Heart right ventricle (tissue), 16 donors: Measurements from ENCODE around the gene PLCB2. TPM values are rescaled to one million over a fixed set of nuclear protein-coding genes. Genes with fewer than 3 reads are reported as not detected.

Source experiments
- ATAC-seq, 8 donors: fragments of 200-7000 bp; cut with Tn5 transposase; one replicate each; pipeline ENCODE4 v1.9.1; 2020; ENCODE audit warnings: mild to moderate bottlenecking in 8 of 8, moderate library complexity in 8 of 8, moderate number of reproducible peaks in 1 of 8
- DNase-seq, 2 donors: peaks; one replicate each; pipeline ENCODE4 v3.0.0-alpha.2; 2020
- H3K27ac ChIP-seq, 10 donors: fragments of 200-600 bp; sonication (generic) in 2 of 10; one replicate each; pipeline versions ENCODE4 v1.5.0 to v1.8.0; 2020 to 2022; ENCODE audit warnings: mild to moderate bottlenecking in 3 of 10
- H3K27me3 ChIP-seq, 7 donors: fragments of 200-600 bp; one replicate each; pipeline ENCODE4 v1.8.0; 2021 to 2022; ENCODE audit warnings: mild to moderate bottlenecking in 2 of 7
- H3K36me3 ChIP-seq, 9 donors: fragments of 200-600 bp; sonication (generic) in 1 of 9; one replicate each; pipeline versions ENCODE4 v1.5.0 to v1.8.0; 2020 to 2022; ENCODE audit warnings: mild to moderate bottlenecking in 2 of 9
- H3K4me1 ChIP-seq, 9 donors: fragments of 200-600 bp; sonication (generic) in 1 of 9; one replicate each; pipeline versions ENCODE4 v1.5.0 to v1.8.0; 2020 to 2022; ENCODE audit warnings: mild to moderate bottlenecking in 4 of 9
- H3K4me3 ChIP-seq, 10 donors: fragments of 200-600 bp; sonication (generic) in 2 of 10; one replicate each; pipeline versions ENCODE4 v1.5.0 to v1.8.0; 2020 to 2022; ENCODE audit warnings: mild to moderate bottlenecking in 7 of 10, moderate library complexity in 2 of 10
- H3K9me3 ChIP-seq, 11 donors: fragments of 200-600 bp in 10 of 11; sonication (generic) in 2 of 11; one replicate each; pipeline versions ENCODE4 v1.5.0 to v1.8.0; 2013 to 2022; ENCODE audit warnings: mild to moderate bottlenecking in 2 of 11, control low read depth in 1 of 11, moderate library complexity in 1 of 11
- WGBS, 2 donors: extraction: QIAGEN DNeasy Blood & Tissue Kit; methylation state at CpG; one replicate each; pipeline ENCODE4 v1.1.7; 2013; ENCODE audit warnings: inconsistent platforms in 1 of 2; 5-methylcytosine and 5-hydroxymethylcytosine counted together
- intact Hi-C, 10 donors: fragments of 100-400 bp; cut with DNase I; formaldehyde crosslinking; loops; one replicate each; pipeline versions ENCODE4 v1.11.1 to v1.14.2; 2022
- polyA plus RNA-seq, 2 donors: library from polyadenylated mRNA; stranded (reverse); fragments of 200-250 nt; gene quantifications; one replicate each; pipeline ENCODE4 v1.2.3, GENCODE V29; 2013
- total RNA-seq, 10 donors: library from RNA; stranded (reverse); fragmentation: NEBNext Ultra II Directional in 3 of 10; extraction: Animal tissue kit (Norgen Biotek cat#: 25700) in 3 of 10; gene quantifications; one replicate each; pipeline versions ENCODE4 v1.2.1 to v1.2.4, GENCODE V29; 2021 to 2023
- TF ChIP-seq, protein P1 (sequence below), 9 donors: fragments of 200-600 bp; sonication (generic) in 2 of 9; IDR thresholded peaks; one replicate each; pipeline versions ENCODE4 v1.5.0 to v1.8.0; 2021 to 2022; ENCODE audit warnings: antibody characterized with exemption in 9 of 9, mild to moderate bottlenecking in 5 of 9, moderate library complexity in 1 of 9
- donor health status: Arrhythmogenic right ventricular cardiomyopathy.
- donor health status: ischemic (EF 13 %, LVEDD 7.1; RV severe dilation, severe dysfunction).
- donor health status: healthy with polysubstance abuse.
- donor health status: DM: no; HTN: yes; CAD: no.
- donor health status: DM: no; HTN: no; CAD: no.
- donor health status: ischemic (EF 25% LVEDD 6.9; RV normal size, moderate dysfunction).
- donor health status: ischemic (EF 25% LVEDD 5.7; RV mildly dilated, moderate dysfunction).
- donor health status: healthy.
- donor health status: DM: yes; HTN: yes; CAD: no.
- donor health status: Ischemic cardiomyopathy.
- donor health status: ischemic (EF 35%, LVEDD 5.7; RV mildly dilated, moderate dysfunction).
- donor health status: nonischemic (EF 11% LVEDD 7.7; RV severe dilation, severe dysfunction).
- donor health status: DM: yes; HTN: yes; CAD: no.
- donor health status: PGD.
- donor health status: ischemic (EF 29% LVEDD 5.4; RV normal size, mild dysfunction).
- donor health status: nonischemic (EF 23%, LVEDD 6.1; RV moderate dilation, normal function).

The PLCB2 gene
- total and polyA plus RNA-seq, 12 donors = 1.2 to 24.4 (median 4.9) TPM

DNA sequence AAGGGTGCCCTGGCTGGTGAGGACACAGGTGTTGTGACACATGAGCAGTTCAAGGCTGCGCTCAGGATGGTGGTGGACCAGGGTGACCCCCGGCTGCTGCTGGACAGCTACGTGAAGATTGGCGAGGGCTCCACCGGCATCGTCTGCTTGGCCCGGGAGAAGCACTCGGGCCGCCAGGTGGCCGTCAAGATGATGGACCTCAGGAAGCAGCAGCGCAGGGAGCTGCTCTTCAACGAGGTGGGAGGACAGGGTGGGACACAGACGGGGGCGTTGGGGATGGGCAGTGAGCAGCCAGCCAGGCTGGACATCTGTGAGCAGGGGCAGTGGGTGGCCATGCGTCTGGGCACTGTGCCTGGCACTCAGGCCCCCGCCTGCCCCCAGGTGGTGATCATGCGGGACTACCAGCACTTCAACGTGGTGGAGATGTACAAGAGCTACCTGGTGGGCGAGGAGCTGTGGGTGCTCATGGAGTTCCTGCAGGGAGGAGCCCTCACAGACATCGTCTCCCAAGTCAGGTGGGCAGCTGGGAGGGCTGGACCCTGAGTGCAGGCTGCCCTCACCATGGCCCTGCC is 35.2 kb downstream of the PLCB2 start:
- TF ChIP-seq, protein P1, sequence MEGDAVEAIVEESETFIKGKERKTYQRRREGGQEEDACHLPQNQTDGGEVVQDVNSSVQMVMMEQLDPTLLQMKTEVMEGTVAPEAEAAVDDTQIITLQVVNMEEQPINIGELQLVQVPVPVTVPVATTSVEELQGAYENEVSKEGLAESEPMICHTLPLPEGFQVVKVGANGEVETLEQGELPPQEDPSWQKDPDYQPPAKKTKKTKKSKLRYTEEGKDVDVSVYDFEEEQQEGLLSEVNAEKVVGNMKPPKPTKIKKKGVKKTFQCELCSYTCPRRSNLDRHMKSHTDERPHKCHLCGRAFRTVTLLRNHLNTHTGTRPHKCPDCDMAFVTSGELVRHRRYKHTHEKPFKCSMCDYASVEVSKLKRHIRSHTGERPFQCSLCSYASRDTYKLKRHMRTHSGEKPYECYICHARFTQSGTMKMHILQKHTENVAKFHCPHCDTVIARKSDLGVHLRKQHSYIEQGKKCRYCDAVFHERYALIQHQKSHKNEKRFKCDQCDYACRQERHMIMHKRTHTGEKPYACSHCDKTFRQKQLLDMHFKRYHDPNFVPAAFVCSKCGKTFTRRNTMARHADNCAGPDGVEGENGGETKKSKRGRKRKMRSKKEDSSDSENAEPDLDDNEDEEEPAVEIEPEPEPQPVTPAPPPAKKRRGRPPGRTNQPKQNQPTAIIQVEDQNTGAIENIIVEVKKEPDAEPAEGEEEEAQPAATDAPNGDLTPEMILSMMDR (IDR thresholded peaks at IDR 0.05) = peak in 2 of 9 donors; percentile 14 to 23
- WGBS, 2 donors = 78 to 81% methylated on average over 20 of the region's 20 CpGs
- ATAC-seq (no peak), DNase-seq (no peak)
- Histone ChIP-seq H3K27ac (no peak overlapping the region), H3K4me3 (no peak overlapping the region), H3K27me3 (peaks cover 0 to 7% (median 1%) of the 10 kb centered on the region in 7 donors), H3K4me1 (peaks cover 0 to 18% (median 3%) of the 10 kb centered on the region in 9 donors), H3K9me3 (no peaks in the 10 kb centered on the region), H3K36me3 (no peaks in the 10 kb centered on the region)
- intact Hi-C loops = loop anchor here in 5 of 10 donors (2.0 to 10.0 kb wide), 4 partner anchors 55 to 225 kb away; no protein-coding TSS in a partner anchor

DNA sequence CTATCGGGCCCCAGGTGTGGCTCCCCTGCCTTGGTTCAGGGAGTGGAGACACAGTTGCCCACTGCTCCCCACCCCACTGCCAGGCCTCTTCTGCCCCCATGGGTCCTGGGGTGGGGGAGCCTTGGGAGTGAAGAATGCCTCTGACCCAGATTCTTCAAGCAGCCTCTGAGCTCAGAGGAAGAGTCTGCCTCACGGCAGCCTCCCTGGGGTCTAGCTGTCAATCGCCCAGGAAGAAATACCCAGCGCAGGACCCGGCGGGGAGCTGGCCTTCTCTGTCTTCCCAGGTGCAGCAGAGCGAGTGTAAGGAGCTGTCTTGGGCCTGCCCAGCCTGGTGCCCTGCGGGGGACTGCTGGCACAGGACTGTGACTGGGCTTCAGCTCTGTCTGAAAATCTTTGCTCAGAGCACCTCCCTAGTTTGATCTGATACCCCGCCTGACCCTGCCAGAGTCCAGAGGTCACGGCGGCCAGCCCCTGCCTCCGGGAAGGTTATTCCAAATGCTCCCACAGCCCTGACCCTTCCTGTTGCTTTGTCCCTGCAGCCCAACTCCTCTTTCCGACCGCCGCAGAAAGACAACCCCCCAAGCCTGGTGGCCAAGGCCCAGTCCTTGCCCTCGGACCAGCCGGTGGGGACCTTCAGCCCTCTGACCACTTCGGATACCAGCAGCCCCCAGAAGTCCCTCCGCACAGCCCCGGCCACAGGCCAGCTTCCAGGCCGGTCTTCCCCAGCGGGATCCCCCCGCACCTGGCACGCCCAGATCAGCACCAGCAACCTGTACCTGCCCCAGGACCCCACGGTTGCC is 35.9 kb downstream of the PLCB2 start:
- H3K36me3 ChIP-seq = no peaks in the 10 kb centered on the region
- H3K4me1 ChIP-seq = peaks cover 0 to 14% (median 0%) of the 10 kb centered on the region in 9 donors
- H3K9me3 ChIP-seq = no peaks in the 10 kb centered on the region
- no peak overlapping the region for H3K27ac ChIP-seq
- no peak overlapping the region for H3K4me3 ChIP-seq
- no peak for DNase-seq
- no peak for ATAC-seq
- WGBS, 2 donors = 86 to 88% methylated on average over 25 of the region's 25 CpGs
- intact Hi-C loops = loop anchor here in 5 of 10 donors (2.0 to 10.0 kb wide), 5 partner anchors 55 to 225 kb away; no protein-coding TSS in a partner anchor
- H3K27me3 ChIP-seq = peaks cover 0 to under 1% (median 0%) of the 10 kb centered on the region in 7 donors
- TF ChIP-seq, protein P1 (IDR thresholded peaks at IDR 0.05) = no peak

DNA sequence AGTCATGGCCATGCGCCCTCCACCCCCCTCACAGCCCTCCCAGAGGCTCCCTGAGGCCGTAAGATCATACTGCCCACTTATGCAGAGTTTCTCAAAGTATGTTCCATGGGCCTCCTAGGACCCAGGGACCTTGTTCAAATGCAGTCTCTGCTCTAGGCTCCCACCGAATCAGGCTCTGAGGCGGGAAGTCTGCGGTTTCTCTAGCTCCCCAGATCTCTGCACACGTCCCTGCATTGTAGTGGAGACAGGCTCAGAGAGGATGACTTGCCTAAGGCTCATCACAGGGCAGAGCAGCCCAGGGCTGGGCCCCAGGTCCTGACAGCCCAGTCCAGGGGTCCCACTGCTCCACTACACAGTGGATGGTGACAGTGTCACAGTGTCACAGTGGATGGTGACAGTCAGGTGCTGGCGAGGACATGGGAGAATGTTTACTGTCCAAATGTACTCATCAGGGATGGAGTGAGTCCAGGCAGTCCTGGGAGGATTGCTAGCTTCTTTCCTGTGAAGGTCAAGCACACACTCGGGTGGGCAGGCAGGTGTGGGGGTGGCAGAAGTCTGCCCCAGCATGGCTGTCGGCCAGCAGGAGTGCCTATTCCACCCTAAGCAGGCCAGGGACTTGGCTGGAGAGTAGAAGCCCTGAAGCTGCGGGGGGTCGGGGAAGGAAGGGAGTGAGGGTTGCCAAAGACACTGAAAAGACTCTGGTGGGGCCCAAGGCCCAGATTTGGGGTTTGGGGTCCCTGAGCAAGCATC is 37.3 kb downstream of the PLCB2 start:
- Histone ChIP-seq H3K4me1 (peaks cover 0 to 16% (median 0%) of the 10 kb centered on the region in 9 donors), H3K4me3 (no peak overlapping the region), H3K27ac (no peak overlapping the region), H3K27me3 (no peaks in the 10 kb centered on the region), H3K36me3 (no peaks in the 10 kb centered on the region), H3K9me3 (no peaks in the 10 kb centered on the region)
- WGBS, 2 donors = 78 to 81% methylated on average over 11 of the region's 11 CpGs
- ATAC-seq (no peak), DNase-seq (no peak)
- TF ChIP-seq, protein P1 (IDR thresholded peaks at IDR 0.05) = no peak
- intact Hi-C loops = loop anchor here in 4 of 10 donors (2.0 to 10.0 kb wide), 4 partner anchors 53 to 223 kb away; no protein-coding TSS in a partner anchor

DNA sequence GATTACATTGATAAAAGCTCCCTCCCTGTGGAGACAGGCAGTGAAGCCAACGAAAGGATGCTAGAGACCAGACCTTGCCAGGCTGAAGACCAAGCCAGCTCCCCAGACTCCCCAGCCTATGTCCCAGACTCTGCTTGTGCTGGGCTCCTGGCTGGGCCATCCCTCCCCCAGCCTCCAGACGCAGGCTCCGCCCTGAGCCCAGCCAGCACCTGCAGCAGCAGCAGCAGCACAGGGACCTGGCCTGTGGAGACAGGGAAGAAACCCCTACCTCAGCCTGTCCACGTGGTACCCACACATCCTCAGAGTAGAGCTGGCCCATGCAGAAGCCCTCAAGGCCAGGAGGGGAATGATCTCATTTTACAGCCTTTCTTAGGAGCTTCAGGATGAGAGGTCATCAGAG is 38.1 kb downstream of the PLCB2 start:
- DNase-seq (no peak), ATAC-seq (no peak)
- no peaks in the 10 kb centered on the region for H3K36me3 ChIP-seq
- no peaks in the 10 kb centered on the region for H3K9me3 ChIP-seq
- H3K4me3 ChIP-seq = no peak overlapping the region
- intact Hi-C loops = loop anchor here in 5 of 10 donors (2.0 to 10.0 kb wide), 6 partner anchors 37 to 222 kb away; no protein-coding TSS in a partner anchor
- H3K27ac ChIP-seq = no peak overlapping the region
- WGBS, 2 donors = 78 to 82% methylated on average over 4 of the region's 4 CpGs
- H3K4me1 ChIP-seq = peaks cover 0 to 10% (median 0%) of the 10 kb centered on the region in 9 donors
- H3K27me3 ChIP-seq = no peaks in the 10 kb centered on the region
- TF ChIP-seq, protein P1 (IDR thresholded peaks at IDR 0.05) = no peak
